Esophagus muscularis mucosa (tissue), 4 donors: ENCODE results near the gene INSL6.

Experiments
- CTCF ChIP-seq, 3 experiments: fragments of 200-600 bp in 2 of 3; fragments of 450-650 bp in 1 of 3; sonication (generic) in 2 of 3; IDR thresholded peaks; one replicate each; pipeline ENCODE4 v1.5.1; 2017 to 2019; ENCODE audit warnings: antibody characterized with exemption in 3 of 3, mild to moderate bottlenecking in 2 of 3, moderate library complexity in 1 of 3
- EP300 ChIP-seq: sonication (generic); formaldehyde crosslinking; IDR thresholded peaks from one replicate; pipeline ENCODE4 v1.6.1; 2017; ENCODE audit warnings: antibody characterized with exemption
- POLR2A ChIP-seq: fragments of 450-650 bp; IDR thresholded peaks from one replicate; pipeline ENCODE4 v1.6.1; 2017; ENCODE audit warnings: antibody characterized with exemption, moderate library complexity, mild to moderate bottlenecking, low read depth
- POLR2AphosphoS5 ChIP-seq, 2 donors: sonication (generic); formaldehyde crosslinking; IDR thresholded peaks; one replicate each; pipeline ENCODE4 v1.6.1; 2017; ENCODE audit warnings: antibody characterized with exemption in 2 of 2

GRCh38 chr9:5186416-5187169 is 1.2 kb upstream of the INSL6 start:
- TF ChIP-seq EP300 (no peak), POLR2A (no peak), CTCF (IDR thresholded peaks at IDR 0.05) (peak; percentile 47 to 58 (median 53)), POLR2AphosphoS5 (IDR thresholded peaks at IDR 0.05) (no peak)
